ENCODE data around the gene USP35.

GRCh38 chr11:78218707-78219492 lies 30.2 kb downstream of the USP35 start:
- TF ChIP-seq CTCF (IDR thresholded peaks at IDR 0.05) (no peak), JUND (IDR thresholded peaks at IDR 0.05) (no peak), REST (IDR thresholded peaks at IDR 0.05; ENCODE audit: low read depth, low read length) (no peak), TAF1 (IDR thresholded peaks at IDR 0.05; ENCODE audit: borderline replicate concordance, low read depth, low read length) (no peak), RXRA (IDR thresholded peaks at IDR 0.05; ENCODE audit: borderline replicate concordance, low read depth) (no peak), NFIC (IDR thresholded peaks at IDR 0.05; ENCODE audit: borderline replicate concordance) (no peak), MAX (IDR thresholded peaks at IDR 0.05; ENCODE audit: low read depth) (no peak), YY1 (IDR thresholded peaks at IDR 0.05; ENCODE audit: low read depth) (no peak), MXI1 (IDR thresholded peaks at IDR 0.05; ENCODE audit: low read depth, low read length) (no peak), FOXM1 (IDR thresholded peaks at IDR 0.05; ENCODE audit: low read depth) (no peak), RCOR1 (IDR thresholded peaks at IDR 0.05; ENCODE audit: low read length) (no peak)

All from SK-N-SH (cell line).